ENCODE data around the gene NPDC1.
"Not testable (repeated sequence)": the region's sequence is repeated elsewhere in the genome, so short reads cannot be mapped to it uniquely, and the experiment has no call there.

The NPDC1 gene

GRCh38 chr9:137075275-137075775 is 29.3 kb upstream of the NPDC1 start:
- no peak for DNase-seq (ENCODE audit: low spot score)

DNA sequence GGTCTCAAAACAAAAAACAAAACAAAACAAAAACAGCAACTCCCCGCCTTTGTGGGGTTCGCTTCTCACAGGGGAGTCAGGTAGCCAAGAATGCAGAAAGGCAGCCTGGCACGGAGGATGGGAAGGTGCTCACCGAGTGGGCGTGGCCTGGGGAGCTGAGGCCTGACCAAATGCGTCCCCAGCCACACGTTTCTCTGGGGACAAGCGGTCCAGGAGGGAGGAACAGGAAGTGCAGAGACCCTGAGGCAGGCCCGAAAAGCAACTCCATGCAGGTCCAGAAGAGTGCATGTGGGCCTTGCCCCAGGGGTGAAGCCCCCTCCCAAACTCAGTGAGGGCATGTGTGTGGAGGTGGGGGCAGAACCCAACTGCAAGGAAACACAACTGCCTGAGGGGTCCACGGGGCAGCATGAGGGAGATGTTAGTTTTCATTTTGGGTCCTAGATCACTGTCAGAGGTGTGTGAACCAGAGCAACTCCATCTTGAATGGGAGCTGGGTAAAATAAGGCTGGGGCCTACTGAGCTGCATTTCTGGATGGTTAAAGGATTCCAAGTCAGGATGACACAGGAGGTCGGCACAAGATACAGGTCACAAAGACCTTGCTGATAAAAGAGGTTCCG is 28.8 kb upstream of the NPDC1 start:
- no peak for DNase-seq (ENCODE audit: low spot score)

DNA sequence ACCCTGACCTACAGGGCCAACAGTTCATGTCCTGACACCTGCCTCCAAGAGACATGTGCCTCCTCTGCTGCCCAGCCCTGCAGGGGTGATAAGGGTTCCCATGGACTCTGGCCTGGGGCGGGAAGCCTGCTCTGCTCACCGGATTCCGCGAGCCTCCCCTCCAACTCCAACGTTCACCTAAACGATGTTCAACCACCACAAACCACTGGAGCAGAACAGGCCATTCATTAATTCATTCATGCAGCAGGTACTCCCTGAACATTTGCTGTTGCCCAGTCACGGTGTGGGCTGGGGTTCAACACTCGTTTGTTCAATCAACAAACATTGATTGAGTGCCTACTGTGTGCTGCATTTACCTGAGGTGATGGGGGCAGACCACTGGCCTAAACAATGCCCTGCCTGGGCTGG is 28.0 kb upstream of the NPDC1 start:
- no peak for DNase-seq (ENCODE audit: low spot score)

DNA sequence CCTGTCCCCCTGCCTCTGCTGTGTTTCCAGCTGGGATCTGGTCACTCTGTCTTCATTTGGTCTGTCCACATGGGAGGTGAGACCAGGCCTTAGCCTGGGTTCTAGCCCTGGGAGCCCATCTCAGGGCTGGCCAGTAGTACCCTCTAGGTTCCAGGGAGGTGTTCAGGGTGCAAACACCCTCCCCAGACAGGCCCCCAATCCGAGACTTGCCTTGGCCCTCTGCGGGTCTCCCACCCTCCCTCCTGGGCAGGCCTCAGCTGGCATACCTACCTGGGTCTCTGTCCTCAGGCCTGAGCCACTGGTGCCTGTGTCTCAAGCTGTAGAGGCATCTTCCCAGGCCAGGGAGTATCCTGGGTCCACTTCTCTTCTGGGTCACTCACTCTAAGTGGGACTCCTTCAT is 25.3 kb upstream of the NPDC1 start:
- DNase-seq (ENCODE audit: low spot score): no peak

DNA sequence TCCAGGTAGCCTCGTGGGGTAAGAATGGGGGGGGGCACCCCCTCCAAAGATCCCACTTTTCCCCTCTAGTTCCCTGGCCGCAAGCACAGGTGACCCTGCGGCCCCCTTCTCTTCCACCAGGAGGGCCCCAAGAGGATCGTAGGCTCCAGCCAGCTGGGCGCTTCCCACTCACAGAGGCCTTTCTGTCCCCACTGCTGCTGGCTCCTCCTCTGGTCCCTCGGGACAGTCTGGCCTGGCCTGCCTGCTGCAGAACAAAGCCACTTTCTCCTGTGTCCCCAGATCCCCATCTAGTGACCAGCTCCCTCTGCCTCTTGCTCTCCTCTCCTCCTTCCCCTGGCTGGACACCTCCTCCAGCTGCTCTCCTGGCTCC is 24.9 kb upstream of the NPDC1 start:
- DNase-seq (ENCODE audit: low spot score): no peak

DNA sequence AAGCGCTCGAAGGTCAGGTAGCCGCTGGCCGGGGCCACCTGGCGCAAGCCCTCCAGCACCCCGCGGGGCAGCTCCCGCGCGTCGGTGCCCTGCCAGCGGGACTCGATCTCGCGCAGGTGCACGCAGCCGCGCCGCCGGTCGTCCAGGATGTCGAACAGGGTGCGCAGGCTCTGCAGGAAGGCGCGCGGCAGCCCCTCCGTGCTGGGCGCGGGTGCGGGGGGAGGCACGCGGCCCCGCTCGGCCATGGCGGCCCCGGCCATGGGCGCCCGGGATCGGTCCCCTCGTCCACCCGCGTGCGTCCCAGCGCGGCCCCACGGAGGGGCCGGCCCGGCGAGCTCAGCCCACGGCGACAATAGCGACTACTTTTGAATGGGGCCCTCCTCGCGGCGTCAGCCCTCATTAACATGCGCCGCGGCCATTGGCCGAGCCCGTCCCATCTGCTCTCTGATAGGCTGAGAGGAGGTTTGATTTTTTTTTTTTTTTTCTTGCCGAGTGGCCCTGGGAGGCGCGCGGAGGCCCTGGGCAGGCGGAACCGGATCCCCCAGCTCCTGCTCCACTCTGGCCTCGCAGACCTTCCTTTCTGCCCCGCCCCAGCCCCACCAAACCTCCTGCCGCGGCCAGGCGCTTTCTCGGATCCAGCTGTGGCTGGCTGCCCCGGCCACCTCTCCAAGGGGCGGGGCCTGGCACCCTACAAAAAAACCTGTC is 24.4 kb upstream of the NPDC1 start, which contains the start of gene SAPCD2:
SAPCD2 (minus strand) TSS at position 357 of the 705 bp plus-strand sequence; CDS start at position 260, 97 bp downstream.
- DNase-seq (ENCODE audit: low spot score): peak; percentile 85

DNA sequence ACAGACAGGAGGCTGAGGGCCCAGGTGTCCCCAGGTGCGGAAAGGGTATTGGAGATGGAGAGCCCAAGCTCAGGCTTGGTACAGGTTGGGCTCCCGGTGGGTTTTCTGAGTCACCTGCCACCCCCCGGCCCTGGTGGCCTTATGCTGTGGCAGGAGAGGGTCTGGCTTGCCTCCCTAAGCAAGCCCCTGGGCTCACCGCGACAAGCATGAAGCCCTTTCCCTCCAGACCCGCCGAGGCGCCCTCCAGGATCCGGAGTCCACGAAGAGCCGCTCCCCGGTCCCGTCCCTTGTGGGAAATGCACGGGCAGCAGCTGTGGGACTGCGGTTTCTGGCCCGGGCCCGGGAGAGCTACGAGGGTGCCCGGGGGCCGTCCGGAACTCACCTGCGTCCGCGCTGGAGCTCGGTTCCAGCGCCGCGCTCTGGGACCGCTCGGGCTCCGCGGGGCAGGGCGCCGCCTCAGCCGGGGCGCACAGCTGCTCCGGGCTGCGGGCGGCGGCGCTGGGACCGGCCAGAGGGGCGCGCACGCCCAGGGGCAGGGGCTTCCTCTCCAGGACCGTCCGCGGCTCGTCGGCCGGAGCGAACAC is 23.6 kb upstream of the NPDC1 start:
- DNase-seq (ENCODE audit: low spot score): no peak

- no peak for DNase-seq (ENCODE audit: low spot score)
Measured at GRCh38 chr9:137068539-137069507, 22.8 kb upstream of the NPDC1 start.

- DNase-seq (ENCODE audit: low spot score): peak; percentile 81
Measured at GRCh38 chr9:137067860-137068538, 22.0 kb upstream of the NPDC1 start.

- no peak for DNase-seq (ENCODE audit: low spot score)
Measured at GRCh38 chr9:137066096-137066861, 20.3 kb upstream of the NPDC1 start.

DNA sequence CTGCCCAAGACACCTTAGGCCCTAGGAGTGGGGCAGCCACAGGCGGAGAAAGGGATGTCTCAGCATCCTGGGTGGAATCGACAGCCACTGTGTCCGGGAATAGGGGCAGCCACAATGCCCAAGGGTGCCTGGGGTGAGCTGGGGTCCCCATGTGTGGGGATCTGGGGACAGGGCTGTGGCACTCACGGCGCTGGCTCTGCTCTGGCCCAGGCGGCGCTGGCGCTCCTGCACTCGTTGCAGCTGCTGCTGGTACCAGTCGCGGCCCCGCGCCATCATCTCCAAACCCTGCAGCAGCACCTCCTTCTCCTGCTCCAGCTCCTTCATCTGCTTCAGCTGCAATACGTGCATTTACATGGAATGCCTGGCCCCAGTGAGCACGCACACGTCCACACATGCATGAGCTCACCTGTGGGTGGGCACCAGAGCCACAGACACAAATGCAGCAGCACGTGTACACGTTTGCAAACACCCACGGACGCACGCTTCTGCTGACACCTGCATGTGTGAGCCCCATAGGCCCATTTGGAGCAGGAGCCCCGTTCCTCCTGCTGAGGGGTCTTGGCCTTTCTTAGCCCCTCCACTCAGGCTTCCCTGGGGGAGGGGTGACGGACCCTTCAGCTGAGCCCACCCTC is 19.5 kb upstream of the NPDC1 start:
- DNase-seq (ENCODE audit: low spot score): no peak

- DNase-seq (ENCODE audit: low spot score): no peak
Measured at GRCh38 chr9:137064880-137065164, 18.8 kb upstream of the NPDC1 start.

DNA sequence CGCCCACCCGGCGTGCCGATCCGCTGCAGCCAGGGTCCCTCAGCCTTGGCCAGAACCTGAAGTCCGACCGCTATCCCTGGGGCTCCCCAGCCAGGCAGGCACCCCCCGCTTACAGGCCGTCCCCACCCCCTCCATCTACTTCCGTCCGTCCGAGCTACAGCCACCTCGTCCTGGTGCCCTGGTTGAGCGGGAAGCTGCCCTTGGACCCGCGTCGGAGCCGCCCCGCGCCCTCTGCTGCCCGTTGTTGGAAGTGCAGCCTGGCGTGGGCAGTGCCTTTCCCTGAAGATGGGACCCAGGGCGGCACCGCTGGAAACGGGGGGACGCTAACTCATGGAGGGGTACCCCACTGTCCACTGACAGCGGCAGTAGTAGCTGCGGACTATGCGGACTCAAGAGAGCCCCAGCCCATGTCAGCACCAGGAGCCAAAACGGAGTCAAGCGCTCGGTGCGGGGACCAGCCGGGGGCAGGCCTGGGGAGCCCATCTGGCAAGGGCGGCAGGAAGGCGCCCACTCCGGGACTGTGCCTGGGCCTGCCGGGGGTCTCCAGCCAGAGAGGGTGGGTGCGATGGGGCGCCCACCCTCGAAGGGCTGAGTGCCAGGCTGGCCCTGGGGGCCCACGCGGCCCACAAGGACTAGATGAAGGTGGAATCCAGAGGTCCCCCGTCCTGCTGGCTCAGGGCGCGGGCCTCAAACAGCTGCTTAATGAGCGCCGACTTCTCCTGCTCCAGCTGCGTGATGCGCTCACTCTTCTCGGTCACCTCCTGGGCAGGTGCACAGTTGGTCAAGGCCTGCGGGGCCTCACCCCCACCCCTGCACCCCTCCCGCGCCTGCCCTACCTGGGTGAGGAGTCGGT is 18.3 kb upstream of the NPDC1 start:
- DNase-seq (ENCODE audit: low spot score): peak; percentile 65

- DNase-seq (ENCODE audit: low spot score): no peak
Measured at GRCh38 chr9:137063311-137064026, 17.5 kb upstream of the NPDC1 start.

DNA sequence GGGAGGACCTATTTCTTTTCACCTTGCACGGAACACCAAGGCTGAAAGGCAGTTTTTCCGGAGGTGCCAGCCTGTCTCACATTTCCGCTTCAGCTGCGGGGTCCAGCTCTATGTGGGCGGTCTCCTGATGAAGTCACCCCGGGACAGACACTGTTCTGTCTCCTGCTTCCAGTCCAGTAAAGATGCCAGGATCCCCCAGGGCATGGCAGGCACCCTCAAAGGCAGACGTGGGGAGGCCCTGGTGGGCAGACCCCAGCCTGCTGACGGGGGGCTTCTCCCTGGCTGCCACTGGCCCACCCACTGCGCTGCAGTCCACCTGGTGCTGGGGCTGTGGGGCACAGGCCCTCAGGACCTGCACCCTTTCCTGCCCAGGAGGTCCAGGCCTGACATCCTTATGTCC is 16.8 kb upstream of the NPDC1 start:
- not testable (repeated sequence) for DNase-seq (ENCODE audit: low spot score)

DNA sequence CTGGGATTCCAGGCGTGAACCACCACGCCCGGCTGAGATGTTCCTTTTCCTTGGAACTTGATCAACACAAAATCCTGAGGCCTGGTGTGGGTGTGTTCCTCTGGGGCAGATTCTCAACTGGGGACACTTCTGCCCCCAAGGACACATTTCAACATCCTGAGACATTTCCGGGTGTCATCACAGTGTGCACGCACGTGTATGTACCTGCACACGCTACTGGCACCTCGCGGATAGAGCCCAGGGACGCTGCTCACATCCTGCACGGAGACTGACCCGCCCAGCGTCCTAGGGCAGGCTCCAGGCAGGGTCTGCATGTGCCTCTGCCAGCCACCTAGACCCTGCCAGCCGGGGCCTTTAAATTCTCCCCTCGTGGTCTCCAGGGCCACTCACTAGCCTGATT is 16.4 kb upstream of the NPDC1 start:
- DNase-seq (ENCODE audit: low spot score): no peak

- DNase-seq (ENCODE audit: low spot score): no peak
Measured at GRCh38 chr9:137058521-137059234, 12.7 kb upstream of the NPDC1 start.

DNA sequence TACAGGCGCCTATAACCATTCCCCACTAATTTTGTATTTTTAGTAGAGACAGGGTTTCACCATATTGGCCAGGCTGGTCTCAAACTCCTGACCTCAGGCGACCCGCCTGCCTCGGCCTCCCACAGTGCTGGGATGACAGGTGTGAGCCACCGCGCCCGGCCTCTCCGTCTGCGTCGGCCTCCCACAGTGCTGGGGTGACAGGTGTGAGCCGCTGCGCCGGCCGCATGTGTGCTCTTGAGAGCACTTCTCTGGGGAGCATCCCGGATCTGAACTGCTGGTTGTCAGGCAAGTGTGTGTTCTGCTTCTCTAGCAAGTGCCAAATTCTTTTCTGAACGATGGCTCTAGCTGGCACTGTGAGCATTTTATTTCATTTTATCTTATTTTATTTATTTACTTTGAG is 11.6 kb upstream of the NPDC1 start:
- no peak for DNase-seq (ENCODE audit: low spot score)
